ENCODE measurements around the gene HOXC13.

Gene HOXC13

DNA sequence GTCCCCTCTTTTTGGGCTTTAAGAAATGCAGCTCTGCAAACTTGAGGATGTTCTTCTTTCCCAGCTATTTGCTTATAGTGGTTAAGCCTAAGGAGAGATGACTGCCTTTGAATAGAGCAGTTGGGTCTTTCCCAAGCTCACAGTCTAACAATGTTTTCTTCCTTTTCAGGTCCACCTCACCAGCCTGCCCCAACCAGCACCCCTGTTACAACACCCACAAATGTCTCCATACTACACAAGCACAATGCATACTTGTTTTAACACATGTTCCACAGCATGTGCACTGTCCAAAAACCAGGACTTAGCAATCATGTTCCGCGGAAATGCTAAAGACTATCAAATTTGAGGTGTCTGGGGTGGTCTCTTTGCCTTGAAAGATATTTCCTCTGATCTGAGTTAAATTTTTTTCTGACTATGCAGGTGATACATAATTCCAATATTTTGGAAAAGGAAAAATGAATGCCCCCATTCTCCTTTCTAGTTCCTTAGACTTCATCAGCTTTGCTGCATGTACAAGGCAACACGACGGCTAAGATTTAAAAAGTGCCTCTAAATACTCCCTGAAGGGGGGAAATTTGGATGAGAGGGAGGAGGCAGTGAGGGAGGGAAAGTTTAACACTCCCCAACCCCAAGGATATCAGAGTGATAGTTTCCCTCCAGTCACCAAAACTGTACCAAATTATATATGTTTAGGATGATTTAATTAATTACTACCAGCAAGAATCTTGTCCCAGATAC is 6.6 kb upstream of the HOXC13 start:
- no peaks in the 10 kb centered on the region for H3K4me1 Mint-ChIP-seq (ENCODE audit: low read depth)
- H3K4me3 Mint-ChIP-seq = no peak overlapping the region
- H3K9me3 Mint-ChIP-seq = peaks cover 3% of the 10 kb centered on the region

DNA sequence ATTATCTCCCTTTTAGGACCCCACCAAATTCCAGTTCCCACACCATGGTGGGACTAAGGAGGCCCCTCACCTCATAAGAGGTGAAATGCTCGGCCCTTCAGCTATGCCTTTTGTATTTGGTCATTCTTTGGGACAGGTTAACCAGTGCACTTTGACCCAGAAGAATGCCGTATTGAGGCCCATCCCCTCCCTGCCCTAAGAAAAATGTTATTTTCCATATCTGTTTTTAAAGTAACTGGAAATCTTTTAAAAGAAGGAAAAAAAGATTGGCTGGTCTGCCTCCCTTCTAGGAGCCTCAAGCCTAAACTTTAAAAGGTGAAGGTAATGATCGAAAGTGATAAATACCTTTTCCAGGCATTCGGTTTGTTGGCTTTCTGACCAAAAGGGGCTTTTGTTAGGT is 5.7 kb upstream of the HOXC13 start:
- H3K4me3 Mint-ChIP-seq = no peak overlapping the region
- peaks cover 3% of the 10 kb centered on the region for H3K9me3 Mint-ChIP-seq
- H3K4me1 Mint-ChIP-seq (ENCODE audit: low read depth) = no peaks in the 10 kb centered on the region
- no peak overlapping the region for H3K27ac Mint-ChIP-seq
- no peaks in the 10 kb centered on the region for H3K36me3 Mint-ChIP-seq (ENCODE audit: low read depth)
- H3K27me3 Mint-ChIP-seq (ENCODE audit: low read depth) = peaks cover 98% of the 10 kb centered on the region

More for the DNA sequence above, 6.6 kb upstream of the HOXC13 start:
- H3K27me3 Mint-ChIP-seq (ENCODE audit: low read depth) = peaks cover 98% of the 10 kb centered on the region
- no peaks in the 10 kb centered on the region for H3K36me3 Mint-ChIP-seq (ENCODE audit: low read depth)
- no peak overlapping the region for H3K27ac Mint-ChIP-seq

DNA sequence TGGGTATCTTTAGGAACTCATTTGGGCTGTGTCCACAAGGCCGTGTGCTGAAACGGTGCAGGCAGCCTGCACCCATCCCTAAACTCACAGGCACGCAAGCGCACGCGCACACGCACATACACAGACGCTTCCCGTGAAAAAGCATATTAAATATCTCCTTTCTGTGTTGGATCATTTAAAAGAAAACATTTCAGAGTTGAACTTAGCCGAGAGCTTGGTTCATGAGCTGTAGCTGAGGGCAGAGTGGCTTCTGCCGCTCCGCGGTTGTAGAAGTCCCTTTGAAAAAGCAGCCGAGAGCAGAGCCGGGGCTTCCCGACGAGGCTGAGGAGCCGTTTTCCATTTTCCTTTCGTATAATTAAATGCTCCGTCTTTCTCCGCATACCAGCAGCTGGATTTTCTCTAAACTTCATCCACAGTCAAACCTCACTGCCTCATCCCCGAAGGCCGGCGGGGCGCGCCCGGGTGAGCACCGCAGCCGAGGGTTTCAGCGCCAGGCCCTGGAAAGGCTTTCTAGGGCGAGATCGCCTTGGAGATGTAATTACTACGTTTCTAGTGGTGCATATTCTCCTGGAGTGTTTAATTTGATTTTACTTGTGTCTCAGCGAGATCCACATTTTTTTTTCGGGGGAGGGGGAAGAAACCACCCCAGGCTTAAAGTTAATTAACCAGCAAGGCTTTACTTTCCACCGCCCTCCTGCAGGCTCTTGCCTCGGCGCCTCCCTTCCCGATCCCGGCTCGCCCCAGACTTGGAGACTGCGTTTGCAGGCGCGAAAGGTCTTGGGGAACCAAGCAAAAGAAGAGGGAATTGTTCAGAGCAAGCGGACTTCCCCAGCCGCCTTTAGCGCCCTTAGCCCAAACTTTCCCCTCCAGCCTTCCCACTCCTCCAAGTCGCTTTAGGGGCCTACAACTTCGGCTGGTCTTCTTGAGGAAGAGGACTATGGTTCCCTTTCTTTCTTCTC is 3.0 kb upstream of the HOXC13 start:
- no peak overlapping the region for H3K4me3 Mint-ChIP-seq
- H3K36me3 Mint-ChIP-seq (ENCODE audit: low read depth) = no peaks in the 10 kb centered on the region
- H3K9me3 Mint-ChIP-seq = no peaks in the 10 kb centered on the region
- peak overlapping the region; percentile 2 for H3K27ac Mint-ChIP-seq
- H3K27me3 Mint-ChIP-seq (ENCODE audit: low read depth) = peaks cover 94% of the 10 kb centered on the region
- H3K4me1 Mint-ChIP-seq (ENCODE audit: low read depth) = no peaks in the 10 kb centered on the region

DNA sequence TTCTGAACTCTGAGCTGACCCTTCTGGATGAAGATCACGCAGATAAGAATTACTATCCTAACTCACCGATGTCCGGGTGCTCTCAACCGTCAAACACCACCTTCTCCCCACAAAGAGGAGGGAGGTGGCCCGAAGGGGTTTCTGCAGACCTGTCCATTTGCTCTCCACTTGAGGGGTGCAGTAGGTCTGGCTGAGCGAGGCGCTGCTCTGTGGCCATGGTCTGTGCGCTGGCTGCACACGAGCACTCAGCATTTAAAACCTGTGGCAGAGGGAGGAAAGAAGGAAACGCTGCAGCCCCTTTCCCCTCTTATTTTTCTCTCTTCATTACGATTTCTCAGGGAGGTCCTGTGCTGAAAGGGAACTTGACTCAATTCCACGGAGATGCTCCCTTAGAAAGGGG is 1.5 kb upstream of the HOXC13 start:
- Mint-ChIP-seq H3K36me3 (ENCODE audit: low read depth) (no peaks in the 10 kb centered on the region), H3K27ac (peak overlapping the region; percentile 54), H3K9me3 (no peaks in the 10 kb centered on the region), H3K4me3 (no peak overlapping the region), H3K4me1 (ENCODE audit: low read depth) (no peaks in the 10 kb centered on the region), H3K27me3 (ENCODE audit: low read depth) (peaks cover 94% of the 10 kb centered on the region)

DNA sequence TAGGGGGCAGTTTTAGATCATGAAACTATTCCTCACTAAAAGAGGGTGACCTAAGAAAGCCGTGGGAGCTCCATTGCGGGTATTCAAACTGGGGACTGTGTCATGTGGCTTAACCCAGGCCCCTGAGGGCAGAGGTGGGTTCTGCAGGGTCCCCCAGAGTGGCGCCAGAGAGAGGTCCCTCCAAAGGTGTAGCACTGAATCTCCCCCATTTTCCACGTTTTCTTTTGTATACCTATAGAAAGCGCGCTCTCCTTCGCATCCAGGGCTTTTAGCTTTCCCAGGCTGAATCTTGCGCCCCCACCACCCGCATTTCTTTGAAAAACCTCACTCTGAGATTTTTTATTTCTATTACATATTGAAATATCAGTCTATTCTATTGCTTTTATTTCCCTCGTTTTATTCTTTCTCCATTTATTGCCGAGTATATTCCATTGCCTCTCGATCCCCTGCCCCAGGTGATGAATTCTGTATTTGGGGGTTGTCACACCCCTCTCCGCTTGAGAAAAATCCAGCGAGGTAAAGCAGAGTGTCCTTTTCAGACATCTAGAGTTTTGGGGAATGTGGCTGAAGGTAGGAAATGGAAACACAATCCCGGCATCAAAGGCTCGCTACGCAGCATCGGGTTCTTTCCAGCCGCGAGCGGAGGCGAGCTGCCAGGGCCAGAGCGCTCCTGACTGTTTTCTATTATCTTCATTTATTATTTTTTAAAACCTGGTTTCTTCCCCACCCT is 870 bp upstream of the HOXC13 start:
- Mint-ChIP-seq H3K9me3 (no peaks in the 10 kb centered on the region), H3K27ac (peak overlapping the region; percentile 54), H3K27me3 (ENCODE audit: low read depth) (peaks cover 94% of the 10 kb centered on the region), H3K4me1 (ENCODE audit: low read depth) (no peaks in the 10 kb centered on the region), H3K4me3 (no peak overlapping the region), H3K36me3 (ENCODE audit: low read depth) (no peaks in the 10 kb centered on the region)

DNA sequence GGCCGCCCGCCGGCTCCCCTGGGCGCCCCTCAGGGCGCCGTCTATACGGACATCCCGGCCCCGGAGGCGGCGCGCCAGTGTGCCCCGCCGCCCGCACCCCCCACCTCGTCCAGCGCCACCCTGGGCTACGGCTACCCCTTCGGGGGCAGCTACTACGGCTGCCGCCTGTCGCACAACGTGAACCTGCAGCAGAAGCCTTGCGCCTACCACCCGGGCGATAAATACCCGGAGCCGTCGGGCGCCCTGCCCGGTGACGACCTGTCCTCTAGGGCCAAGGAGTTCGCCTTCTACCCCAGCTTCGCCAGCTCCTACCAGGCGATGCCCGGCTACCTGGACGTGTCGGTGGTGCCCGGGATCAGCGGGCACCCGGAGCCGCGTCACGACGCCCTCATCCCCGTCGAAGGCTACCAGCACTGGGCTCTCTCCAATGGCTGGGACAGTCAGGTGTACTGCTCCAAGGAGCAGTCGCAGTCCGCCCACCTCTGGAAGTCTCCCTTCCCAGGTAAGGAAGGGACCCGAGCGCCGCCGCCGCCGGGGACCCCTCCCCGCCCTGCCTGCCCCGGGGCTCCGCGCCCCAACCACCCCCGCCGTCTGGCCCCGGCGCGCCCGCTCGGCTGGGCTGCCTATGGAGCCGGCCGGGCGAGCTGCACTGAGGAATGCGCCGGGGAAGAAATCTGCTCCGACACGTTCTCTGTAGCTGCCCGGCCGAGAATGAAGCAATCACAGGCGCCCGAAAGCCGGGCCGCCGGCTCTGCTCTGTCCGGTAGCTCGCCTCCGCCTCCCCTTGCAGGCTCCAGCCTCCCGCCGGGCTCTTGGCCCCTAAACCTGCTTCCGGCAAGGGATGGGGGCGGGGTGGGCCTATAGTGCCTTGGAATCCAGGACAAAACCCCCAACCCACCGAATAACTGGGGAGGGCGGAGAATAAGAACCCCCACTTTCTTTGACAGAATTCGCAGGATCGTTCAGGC is 794 bp downstream of the HOXC13 start:
- peak overlapping the region; percentile 50 for H3K27ac Mint-ChIP-seq

DNA sequence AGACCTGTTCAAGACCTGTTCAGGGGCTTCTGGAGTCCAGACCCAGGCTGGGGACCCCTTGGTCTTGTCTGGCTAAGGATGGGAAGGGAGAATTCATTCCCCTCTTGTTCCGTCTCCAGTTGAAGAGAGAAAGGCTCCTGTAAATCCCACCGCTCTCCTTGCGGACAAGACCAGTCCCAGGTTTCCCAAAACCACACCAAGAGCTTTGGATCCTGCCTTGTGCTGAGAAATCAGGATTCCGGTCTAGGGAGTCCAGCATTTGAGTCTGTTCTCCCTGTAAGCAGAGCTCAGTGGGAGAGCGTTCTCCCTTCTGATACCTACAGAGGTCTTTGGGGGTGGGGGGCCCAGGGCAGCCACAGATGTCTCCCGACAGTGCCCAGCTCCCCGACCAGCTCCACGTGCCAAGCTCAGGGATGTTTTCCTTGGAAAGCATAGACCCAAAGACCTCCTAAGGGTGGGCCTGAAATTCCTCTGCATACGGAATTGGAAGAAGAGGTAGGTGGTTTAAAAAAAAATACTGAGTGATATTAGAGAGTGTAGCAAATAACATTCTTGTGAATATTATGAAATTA is 1.9 kb downstream of the HOXC13 start:
- Mint-ChIP-seq H3K27me3 (ENCODE audit: low read depth) (peaks cover 94% of the 10 kb centered on the region), H3K9me3 (no peaks in the 10 kb centered on the region), H3K36me3 (ENCODE audit: low read depth) (no peaks in the 10 kb centered on the region), H3K4me1 (ENCODE audit: low read depth) (no peaks in the 10 kb centered on the region), H3K27ac (peak overlapping the region; percentile 50), H3K4me3 (no peak overlapping the region)

More for the DNA sequence above, 794 bp downstream of the HOXC13 start:
- H3K4me3 Mint-ChIP-seq = no peak overlapping the region
- H3K36me3 Mint-ChIP-seq (ENCODE audit: low read depth) = no peaks in the 10 kb centered on the region
- no peaks in the 10 kb centered on the region for H3K9me3 Mint-ChIP-seq
- H3K4me1 Mint-ChIP-seq (ENCODE audit: low read depth) = no peaks in the 10 kb centered on the region
- H3K27me3 Mint-ChIP-seq (ENCODE audit: low read depth) = peaks cover 94% of the 10 kb centered on the region

DNA sequence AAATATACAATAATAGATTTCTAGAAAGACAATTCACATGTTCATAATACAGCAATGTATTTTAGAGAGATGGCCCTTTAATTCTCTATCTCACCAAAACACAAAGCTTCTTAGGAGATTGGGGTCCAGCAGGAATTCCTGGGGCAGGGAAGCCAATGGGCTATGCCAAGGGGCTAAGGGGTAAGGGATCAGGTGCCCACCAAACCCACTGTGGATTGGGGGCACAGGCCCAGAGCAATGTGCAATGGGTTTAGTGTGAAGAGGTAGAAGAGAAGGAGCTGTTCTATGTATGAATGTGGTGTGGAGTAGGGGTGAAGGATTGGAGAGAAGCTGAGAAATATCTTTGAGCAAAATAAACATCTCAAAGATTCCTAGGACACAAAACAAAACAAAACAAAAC is 2.6 kb downstream of the HOXC13 start:
- no peaks in the 10 kb centered on the region for H3K36me3 Mint-ChIP-seq (ENCODE audit: low read depth)
- no peak overlapping the region for H3K27ac Mint-ChIP-seq
- H3K4me3 Mint-ChIP-seq = no peak overlapping the region
- H3K9me3 Mint-ChIP-seq = no peaks in the 10 kb centered on the region
- no peaks in the 10 kb centered on the region for H3K4me1 Mint-ChIP-seq (ENCODE audit: low read depth)
- peaks cover 94% of the 10 kb centered on the region for H3K27me3 Mint-ChIP-seq (ENCODE audit: low read depth)

DNA sequence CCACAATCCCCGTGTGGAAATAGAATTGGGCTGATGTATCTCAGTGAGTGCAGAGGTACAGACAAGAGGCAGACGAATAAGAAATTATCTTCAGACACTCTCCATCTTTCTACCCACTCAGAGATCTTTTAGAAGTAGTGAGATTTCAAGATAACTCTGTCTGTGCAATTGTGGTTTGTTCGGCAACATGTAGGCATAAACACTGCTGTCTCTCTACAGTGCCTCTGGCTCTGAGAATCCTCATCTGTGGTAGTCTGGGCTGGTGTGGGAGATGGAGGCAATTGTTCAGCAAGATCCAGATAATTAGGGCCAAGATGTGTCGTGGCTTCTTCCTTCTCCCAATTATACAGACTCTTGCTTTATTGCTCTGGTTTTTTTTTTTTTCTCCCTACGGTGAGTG is 3.1 kb downstream of the HOXC13 start:
- no peak overlapping the region for H3K27ac Mint-ChIP-seq
- H3K36me3 Mint-ChIP-seq (ENCODE audit: low read depth) = no peaks in the 10 kb centered on the region
- peaks cover 94% of the 10 kb centered on the region for H3K27me3 Mint-ChIP-seq (ENCODE audit: low read depth)
- H3K4me1 Mint-ChIP-seq (ENCODE audit: low read depth) = no peaks in the 10 kb centered on the region
- no peaks in the 10 kb centered on the region for H3K9me3 Mint-ChIP-seq
- H3K4me3 Mint-ChIP-seq = no peak overlapping the region

- Mint-ChIP-seq H3K4me3 (no peak overlapping the region), H3K27ac (no peak overlapping the region), H3K4me1 (ENCODE audit: low read depth) (no peaks in the 10 kb centered on the region), H3K9me3 (no peaks in the 10 kb centered on the region), H3K36me3 (ENCODE audit: low read depth) (no peaks in the 10 kb centered on the region), H3K27me3 (ENCODE audit: low read depth) (peaks cover 94% of the 10 kb centered on the region)
Observed at GRCh38 chr12:53942467-53942997, 3.9 kb downstream of the HOXC13 start.

DNA sequence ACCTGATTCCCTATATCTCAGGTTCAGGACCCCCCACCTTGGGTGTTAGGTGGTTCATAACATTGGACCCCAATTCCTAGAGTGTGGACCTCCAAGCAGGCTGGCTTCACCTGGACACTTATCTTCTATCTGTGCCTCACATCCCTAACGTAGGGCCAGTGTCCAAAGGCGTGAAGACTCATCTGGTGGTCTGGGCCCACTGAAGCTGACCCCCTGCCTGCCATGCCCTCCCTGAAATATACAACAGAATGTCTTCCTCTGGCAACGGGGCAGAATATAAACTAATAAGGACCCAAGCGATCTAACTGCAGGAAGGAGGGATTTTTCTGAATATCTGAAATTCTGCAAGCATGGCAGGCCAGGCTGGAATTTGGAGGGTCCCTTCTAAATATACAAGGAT is 5.6 kb downstream of the HOXC13 start:
- Mint-ChIP-seq H3K27me3 (ENCODE audit: low read depth) (peaks cover 97% of the 10 kb centered on the region), H3K9me3 (no peaks in the 10 kb centered on the region), H3K27ac (no peak overlapping the region), H3K4me1 (ENCODE audit: low read depth) (no peaks in the 10 kb centered on the region), H3K4me3 (no peak overlapping the region), H3K36me3 (ENCODE audit: low read depth) (no peaks in the 10 kb centered on the region)

DNA sequence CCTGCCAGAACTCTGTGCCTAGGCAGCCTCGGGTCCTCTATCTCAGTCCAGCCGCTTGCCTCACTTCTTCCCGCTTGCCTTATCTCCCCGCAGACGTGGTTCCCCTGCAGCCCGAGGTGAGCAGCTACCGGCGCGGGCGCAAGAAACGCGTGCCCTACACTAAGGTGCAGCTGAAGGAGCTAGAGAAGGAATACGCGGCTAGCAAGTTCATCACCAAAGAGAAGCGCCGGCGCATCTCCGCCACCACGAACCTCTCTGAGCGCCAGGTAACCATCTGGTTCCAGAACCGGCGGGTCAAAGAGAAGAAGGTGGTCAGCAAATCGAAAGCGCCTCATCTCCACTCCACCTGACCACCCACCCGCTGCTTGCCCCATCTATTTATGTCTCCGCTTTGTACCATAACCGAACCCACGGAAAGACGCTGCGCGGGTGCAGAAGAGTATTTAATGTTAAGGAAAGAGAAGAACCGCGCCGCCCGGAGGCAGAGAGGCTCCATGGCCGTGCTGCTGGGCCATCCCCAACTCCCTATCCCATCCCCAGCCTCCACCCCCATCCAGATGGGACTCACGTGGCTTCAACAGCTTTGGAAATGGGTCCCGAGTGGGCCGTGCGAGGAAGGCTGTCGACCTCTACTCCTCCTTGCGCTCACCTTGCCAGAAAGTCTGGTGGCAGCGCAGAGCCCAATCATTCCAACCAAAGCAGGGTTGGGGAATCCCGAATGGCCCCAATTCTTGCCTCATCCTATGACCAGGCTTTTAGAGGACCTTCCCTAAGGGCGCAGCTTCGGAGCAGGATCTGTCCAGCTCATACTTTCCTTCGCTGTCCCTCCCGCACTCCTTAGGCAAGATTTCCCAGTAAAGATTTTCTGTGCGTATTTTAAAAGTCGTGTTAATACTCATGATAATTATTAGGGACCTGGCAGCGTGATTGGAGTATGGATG is 6.5 kb downstream of the HOXC13 start:
- H3K27me3 Mint-ChIP-seq (ENCODE audit: low read depth) = peaks cover 97% of the 10 kb centered on the region
- H3K4me3 Mint-ChIP-seq = no peak overlapping the region

More for the DNA sequence above, 6.5 kb downstream of the HOXC13 start:
- no peaks in the 10 kb centered on the region for H3K36me3 Mint-ChIP-seq (ENCODE audit: low read depth)
- no peaks in the 10 kb centered on the region for H3K9me3 Mint-ChIP-seq
- H3K4me1 Mint-ChIP-seq (ENCODE audit: low read depth) = no peaks in the 10 kb centered on the region
- no peak overlapping the region for H3K27ac Mint-ChIP-seq
